CD4-positive, alpha-beta T cell treated with Interferon alpha-2 for 1 hour (primary cell): ENCODE data around the gene C19orf38.
"Not testable (repeated sequence)": the region's sequence is repeated elsewhere in the genome, so short reads cannot be mapped to it uniquely, and the experiment has no call there.

ENCODE experiments used
- DNase-seq, 2 donors: peaks; one replicate each; pipeline ENCODE4 v3.0.0-alpha.2; 2020 to 2022

C19orf38 gene

GRCh38 chr19:10823690-10824089, 24.5 kb upstream of the C19orf38 start:
- no peak for DNase-seq

DNA sequence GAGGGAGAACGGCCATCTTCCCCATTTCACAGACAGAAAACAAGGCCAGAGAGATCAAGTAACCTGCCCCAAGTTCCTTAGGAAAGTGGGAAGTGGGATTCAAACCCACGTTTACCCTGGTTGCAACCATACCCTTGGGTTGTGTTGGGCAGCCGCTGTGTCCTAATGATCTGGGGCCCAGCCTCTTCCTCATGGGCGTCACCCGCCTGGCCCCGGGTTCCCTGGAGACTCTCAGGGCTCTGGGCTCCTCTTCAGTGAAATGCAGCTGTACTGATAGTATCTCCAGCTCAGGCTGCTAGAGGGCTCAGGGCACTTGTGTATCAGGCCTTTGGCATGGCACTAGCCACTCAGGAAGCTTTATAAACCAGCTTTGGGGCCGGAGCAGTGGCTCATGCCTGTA, 22.0 kb upstream of the C19orf38 start:
- no peak for DNase-seq

DNA sequence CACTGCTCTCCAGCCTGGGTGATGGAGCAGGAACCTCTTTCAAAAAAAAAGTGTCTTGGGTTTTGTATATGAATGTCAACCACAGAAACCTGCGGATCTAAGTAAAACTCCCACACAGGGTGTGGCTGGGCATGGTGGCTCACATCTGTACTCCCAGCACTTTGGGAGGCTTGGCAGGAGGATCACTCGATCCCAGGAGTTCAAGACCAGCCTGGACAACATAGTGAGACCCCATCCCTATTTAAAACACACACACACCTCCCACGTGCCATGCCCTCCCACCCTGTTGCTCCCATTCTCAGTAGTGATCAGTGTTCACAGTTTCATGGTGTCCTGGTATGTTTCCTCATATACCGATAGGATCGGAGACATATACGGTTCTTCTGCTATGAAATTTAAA, 21.4 kb upstream of the C19orf38 start:
- DNase-seq, result no peak

DNA sequence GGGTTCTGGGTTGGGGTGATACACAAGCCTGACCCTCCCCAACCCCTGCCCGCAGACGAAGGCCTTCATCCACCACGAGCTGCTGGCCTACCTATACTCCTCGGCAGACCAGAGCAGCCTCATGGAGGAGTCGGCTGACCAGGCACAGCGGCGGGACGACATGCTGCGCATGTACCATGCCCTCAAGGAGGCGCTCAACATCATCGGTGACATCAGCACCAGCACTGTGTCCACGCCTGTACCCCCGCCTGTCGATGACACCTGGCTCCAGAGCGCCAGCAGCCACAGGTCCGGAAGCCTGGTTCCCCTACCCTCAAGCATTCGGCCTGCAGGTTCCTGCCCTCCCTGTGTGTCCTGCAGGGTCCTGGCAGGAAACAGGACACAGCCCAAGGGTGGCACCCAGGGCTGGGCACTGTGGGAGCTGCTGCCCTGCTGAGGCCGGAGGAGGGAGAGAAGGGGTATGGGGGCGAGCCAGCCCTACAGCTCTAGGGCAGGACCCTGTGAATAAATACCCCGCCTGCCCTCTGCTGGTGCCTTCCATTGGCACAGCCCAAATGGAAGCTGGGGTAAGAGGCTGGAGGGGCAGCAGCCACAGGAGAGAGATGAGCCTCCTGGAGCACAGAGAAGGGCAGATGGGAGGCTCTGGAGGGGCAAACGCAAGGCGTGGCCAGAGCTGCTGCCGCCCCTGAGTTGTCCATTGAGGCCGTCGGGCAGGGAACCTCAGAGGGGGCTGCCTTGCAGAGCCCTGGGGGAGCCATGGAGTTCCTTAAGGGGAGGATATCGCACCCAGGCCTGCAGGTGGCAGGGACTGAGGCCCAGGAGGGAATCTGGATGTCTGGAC, 19.0 kb upstream of the C19orf38 start:
- DNase-seq, result no peak

DNA sequence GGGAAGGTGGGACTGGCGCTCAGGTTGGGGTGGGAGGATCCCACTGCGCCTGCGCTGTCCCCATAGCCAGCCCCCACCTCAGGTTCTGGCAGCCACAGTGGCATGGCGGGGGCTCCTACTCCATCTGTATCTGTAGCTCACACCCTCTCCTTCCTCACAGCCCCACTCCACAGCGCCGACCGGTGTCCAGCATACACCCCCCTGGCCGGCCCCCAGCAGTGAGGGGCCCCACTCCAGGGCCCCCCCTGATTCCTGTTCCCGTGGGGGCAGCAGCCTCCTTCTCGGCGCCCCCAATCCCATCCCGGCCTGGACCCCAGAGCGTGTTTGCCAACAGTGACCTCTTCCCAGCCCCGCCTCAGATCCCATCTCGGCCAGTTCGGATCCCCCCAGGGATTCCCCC, 18.2 kb upstream of the C19orf38 start:
- no peak for DNase-seq

DNA sequence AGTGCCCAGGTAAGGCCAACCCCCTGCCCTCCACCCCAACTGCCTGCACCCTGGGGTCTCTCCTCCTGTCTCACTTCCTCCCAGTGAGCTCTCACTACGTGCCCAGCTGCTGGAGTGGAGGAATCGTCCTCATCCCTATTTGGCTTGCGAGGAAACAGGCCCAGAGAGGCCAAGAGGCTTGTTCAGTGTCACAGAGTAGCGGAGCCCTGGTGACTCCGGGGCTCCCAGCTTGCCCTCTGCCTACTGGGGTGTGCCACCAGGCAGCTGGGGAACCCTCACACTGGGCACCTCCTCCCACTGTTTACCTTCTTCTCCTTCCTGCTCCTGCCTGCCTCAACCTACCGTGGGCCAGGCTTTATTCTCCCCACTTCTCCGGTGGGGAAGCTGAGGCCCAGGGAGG, 17.8 kb upstream of the C19orf38 start:
- DNase-seq, result no peak

GRCh38 chr19:10830931-10831779, 17.1 kb upstream of the C19orf38 start:
- DNase-seq, result no peak

- no peak for DNase-seq
These were observed 16.0 kb upstream of the C19orf38 start for GRCh38 chr19:10831987-10832938.

GRCh38 chr19:10832939-10833296, 15.3 kb upstream of the C19orf38 start:
- DNase-seq, result no peak

- DNase-seq, result no peak
These were observed 13.0 kb upstream of the C19orf38 start for GRCh38 chr19:10835089-10835753.

DNA sequence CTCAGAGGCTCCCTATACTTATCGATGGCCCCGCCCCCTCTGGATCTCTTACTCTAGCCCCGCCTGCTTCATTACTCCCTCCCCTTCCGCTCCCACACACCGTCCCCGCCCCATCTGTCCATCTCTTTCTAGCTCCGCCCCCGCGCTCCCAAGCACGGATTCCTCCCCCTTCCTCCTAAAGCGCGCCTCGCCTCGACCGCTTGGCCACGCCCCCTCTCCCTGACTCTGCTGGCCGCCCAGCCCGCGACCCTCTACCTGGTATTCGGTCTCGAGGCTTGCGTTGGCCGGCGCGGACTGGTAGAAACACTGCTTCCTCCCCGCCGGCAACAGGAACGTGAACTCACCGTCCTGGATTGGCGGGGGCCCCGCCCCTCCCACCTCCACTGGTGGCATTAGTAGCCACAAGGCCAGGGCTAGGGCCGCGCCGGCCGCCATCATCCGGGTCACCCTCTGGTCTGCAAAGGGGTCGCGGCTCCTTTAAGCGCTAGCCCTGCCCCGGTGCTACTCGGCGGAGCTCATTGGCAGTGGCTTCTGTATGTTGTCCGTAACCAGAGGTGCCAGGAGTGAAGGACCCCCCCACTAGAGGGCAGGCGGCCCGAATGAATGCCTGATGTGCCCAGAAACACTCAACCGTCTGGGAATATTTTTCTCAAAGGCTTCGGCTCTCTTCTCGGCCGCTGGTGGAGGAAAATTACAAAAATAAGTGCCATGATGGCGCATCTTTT, 12.3 kb upstream of the C19orf38 start, which contains the start of gene TMED1:
TSS of gene TMED1 (minus strand) at position 459 of the 725 bp plus-strand sequence. CDS start at position 438, 21 bp downstream.
- DNase-seq, result peak; percentile 97 to 98

DNA sequence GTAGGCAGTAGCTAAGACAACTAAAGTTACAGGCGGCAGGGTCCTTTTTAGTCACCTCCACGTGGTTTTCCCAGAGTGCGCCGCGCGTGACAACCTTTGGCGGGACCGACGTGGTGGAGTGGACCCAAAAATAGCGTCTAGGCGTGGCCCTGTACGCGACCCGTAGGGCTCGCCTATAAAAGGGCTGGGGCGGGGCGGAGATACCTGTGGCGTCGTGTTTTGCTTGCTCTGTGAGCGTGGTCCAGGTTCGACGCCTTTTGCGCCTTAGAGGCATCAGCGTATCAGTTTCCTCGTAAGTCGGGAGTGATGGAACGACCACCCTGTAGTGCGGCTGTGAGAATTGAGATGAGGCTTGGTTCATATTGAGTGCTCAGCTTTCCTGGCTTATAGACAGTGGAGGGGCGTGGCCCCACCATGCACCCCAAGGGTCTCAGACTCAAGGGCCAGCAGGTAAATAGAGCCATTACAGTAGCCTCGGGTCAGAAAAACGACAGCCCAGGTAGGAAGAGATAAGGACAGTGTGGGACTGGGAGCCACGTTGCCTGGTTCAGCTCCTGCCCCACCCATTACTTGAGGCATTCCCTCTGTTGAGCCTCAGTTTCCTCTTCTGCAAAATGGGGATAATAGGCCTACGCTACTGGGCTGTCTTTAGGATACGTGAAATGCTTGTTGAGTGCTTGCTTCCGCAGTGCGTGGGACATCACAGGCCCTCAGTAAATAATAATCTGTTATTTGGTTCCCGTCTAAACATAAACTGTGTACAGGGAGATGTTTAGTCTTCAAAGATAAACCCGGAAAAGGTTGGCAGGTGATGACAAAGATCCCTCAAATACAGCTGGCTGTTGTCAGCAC, 11.5 kb upstream of the C19orf38 start:
- peak; percentile 87 to 90 for DNase-seq

- DNase-seq, result not testable (repeated sequence)
These were observed 10.6 kb upstream of the C19orf38 start for GRCh38 chr19:10837649-10838048.

- no peak for DNase-seq
These were observed 9.8 kb upstream of the C19orf38 start for GRCh38 chr19:10838377-10838776.

DNA sequence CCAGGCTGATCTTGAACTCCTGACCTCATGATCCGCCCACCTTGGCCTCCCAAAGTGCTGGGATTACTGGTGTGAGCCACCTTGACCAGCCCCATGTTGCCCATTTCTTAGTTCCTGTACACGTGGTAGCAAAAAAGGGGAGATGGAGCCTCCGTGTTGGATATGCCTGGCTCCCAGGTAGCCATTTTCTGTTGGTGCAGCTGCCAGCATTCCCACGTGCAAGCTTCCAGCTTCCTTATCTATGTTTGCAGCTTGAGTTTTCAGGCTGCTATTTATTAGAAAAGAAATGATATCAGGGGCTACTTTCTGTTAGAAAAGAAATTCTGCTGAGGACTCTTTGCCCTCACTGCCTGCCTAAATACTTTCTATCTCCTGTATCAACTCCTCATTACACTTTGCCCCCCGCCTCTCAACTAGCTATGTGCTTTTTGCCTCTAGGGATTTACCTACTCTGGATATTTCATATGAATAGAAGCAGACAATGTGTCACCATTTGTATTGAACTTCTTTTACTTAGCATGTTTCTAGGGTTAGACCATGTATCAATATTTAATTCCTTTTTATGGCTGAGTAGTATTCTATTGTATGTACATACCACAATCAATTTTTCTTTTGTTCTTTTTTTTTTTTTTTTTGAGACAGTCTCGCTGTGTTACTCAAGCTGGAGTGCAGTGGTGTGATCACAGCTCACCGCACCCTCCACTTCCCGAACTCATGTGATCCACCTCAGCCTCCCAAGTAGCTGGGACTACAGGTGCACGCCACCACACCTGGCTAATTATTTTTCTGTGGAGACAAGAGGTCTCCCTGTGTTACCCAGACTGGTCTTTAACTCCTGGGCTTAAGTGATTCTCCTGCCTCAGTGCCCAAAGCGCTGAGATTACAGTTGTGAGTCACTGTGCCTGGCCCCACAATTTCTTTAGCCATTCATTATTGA, 8.8 kb upstream of the C19orf38 start:
- DNase-seq, result no peak

GRCh38 chr19:10842788-10843187, 5.4 kb upstream of the C19orf38 start:
- no peak for DNase-seq

- no peak for DNase-seq
These were observed 1.6 kb upstream of the C19orf38 start for GRCh38 chr19:10846500-10847202.

- DNase-seq, result no peak
These were observed 2.4 kb downstream of the C19orf38 start for GRCh38 chr19:10850631-10851030.
